Right lobe of liver (tissue), 4 donors: ENCODE data around the gene AGPAT2.

Experiments used
- CTCF ChIP-seq, 4 donors: fragments of 200-600 bp in 3 of 4; fragments of 450-650 bp in 1 of 4; IDR thresholded peaks; one replicate each; pipeline versions ENCODE4 v1.5.1 to v1.8.0; 2016 to 2022; ENCODE audit warnings: antibody characterized with exemption in 4 of 4, mild to moderate bottlenecking in 2 of 4
- POLR2A ChIP-seq: fragments of 450-650 bp; IDR thresholded peaks from one replicate; pipeline ENCODE4 v1.6.1; 2017; ENCODE audit warnings: antibody characterized with exemption, mild to moderate bottlenecking
- donor health status: DM: no; HTN: no; CAD: no.
- donor health status: DM: no; HTN: no; CAD: no.
- donor health status: DM: no; HTN: yes; CAD: no.

- TF ChIP-seq CTCF (IDR thresholded peaks at IDR 0.05) (no peak), POLR2A (no peak)
Observed at GRCh38 chr9:136686534-136686793, 793 bp downstream of the AGPAT2 start.
